KOPT-K1 (cell line): ENCODE data around the gene RAMACL.

Experiments used
- H3K27ac ChIP-seq: fragments of 200-600 bp; sonication (generic); 2 replicates; pipeline ENCODE4 v1.5.1; 2016; ENCODE audit warnings: antibody characterized with exemption, mild to moderate bottlenecking, low read depth, low read length; ENCODE audit not compliant: poor library complexity, severe bottlenecking
- H3K36me3 ChIP-seq: fragments of 200-600 bp; sonication (generic); 2 replicates; pipeline ENCODE4 v1.5.1; 2017; ENCODE audit warnings: antibody characterized with exemption, mild to moderate bottlenecking, low read length, moderate library complexity; ENCODE audit not compliant: insufficient read depth
- H3K9me3 ChIP-seq: fragments of 200-600 bp; sonication (generic); 2 replicates; pipeline ENCODE4 v1.5.1; 2017; ENCODE audit warnings: antibody characterized with exemption, low read length, mild to moderate bottlenecking; ENCODE audit not compliant: insufficient read depth, poor library complexity, severe bottlenecking

The RAMACL gene

DNA sequence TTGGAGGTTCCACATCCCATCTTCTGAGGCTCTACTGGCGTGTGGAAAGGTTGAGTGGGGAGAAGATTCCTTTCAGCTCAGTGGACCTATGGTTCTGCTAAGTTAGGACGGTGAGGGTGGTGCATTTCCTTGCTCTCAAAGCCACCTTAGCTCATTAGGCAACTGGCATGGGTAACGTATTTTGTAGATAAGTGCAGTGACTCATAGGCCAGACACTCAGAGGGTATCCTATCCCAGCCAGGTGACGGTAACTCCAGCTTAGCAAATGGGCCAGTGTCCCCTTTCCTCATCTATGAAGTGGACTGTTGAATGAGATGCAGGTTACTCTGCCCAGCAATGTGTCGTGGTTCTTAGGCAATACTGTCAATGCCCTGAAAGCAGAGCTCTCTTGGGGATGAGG lies 36.8 kb upstream of the RAMACL start:
- Histone ChIP-seq H3K36me3 (no peaks in the 10 kb centered on the region), H3K9me3 (no peaks in the 10 kb centered on the region), H3K27ac (no peak overlapping the region)

DNA sequence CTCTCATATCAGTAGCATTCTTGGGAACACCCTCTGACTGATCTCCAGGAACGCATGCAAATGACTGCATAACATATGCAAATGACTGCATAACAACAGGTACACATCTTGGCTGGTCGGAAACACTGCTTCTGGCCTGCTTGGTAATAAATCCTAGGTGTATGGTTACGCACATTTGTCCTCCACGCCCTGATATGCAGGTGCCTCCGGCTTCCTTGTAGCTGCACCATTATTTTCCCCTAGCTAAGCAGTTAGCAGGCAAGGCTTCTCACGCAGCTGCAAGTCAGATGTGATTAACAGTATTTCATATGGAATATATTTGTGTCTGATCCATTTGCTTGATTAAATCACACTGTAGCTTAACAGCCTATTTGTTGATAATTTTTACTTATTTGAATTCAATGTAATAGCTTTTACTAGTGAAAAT lies 34.6 kb upstream of the RAMACL start:
- Histone ChIP-seq H3K36me3 (no peaks in the 10 kb centered on the region), H3K9me3 (no peaks in the 10 kb centered on the region), H3K27ac (no peak overlapping the region)

DNA sequence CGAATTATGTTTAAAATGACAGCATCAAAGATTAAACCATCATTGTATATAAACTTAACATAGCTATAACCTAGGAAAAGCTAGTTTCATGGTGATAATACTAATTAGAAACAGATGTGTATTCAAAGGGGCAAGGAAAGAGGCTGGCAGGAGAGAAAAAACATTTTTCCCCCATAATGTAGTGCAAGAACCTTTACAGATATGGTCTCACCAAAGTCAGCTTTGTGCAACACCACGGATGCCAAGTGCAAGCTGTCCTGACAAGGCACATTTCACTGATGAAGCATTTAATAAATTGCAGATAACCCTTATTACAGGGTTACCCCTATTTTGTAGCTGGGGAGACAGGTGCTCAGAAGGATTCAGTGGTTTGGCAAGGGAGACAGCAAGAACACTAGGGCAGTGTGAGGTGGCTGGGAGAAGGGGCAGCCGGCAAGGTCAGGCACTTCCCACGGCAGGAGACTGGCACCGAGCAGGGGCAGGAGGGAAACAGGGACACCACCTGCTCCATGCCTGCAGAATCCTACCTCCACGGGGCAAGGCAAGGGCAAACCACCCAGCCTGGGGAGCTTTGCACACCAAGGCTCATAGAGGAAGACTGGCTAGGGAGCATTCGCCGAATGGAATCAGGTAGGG lies 34.1 kb upstream of the RAMACL start:
- Histone ChIP-seq H3K27ac (no peak overlapping the region), H3K9me3 (no peaks in the 10 kb centered on the region), H3K36me3 (no peaks in the 10 kb centered on the region)

DNA sequence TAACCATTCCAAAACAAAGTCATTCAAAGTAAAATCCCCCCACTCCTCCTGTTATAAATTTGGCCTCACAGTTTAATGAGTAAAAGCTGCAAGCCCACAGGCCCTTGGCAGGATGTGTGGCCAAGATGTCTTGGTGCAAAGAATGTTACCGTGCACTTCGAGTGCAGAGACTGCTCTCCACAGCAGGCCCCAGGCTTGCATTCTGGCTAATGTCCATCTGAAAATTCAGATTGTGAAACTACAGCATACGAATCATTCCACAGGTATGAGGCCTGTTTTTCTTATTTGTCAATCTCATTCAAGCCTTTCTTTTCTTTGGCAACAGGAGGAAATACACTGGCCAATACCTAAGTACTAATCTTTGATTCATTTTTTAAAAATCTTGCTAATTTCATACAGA lies 33.4 kb upstream of the RAMACL start:
- Histone ChIP-seq H3K27ac (no peak overlapping the region), H3K36me3 (no peaks in the 10 kb centered on the region), H3K9me3 (no peaks in the 10 kb centered on the region)

DNA sequence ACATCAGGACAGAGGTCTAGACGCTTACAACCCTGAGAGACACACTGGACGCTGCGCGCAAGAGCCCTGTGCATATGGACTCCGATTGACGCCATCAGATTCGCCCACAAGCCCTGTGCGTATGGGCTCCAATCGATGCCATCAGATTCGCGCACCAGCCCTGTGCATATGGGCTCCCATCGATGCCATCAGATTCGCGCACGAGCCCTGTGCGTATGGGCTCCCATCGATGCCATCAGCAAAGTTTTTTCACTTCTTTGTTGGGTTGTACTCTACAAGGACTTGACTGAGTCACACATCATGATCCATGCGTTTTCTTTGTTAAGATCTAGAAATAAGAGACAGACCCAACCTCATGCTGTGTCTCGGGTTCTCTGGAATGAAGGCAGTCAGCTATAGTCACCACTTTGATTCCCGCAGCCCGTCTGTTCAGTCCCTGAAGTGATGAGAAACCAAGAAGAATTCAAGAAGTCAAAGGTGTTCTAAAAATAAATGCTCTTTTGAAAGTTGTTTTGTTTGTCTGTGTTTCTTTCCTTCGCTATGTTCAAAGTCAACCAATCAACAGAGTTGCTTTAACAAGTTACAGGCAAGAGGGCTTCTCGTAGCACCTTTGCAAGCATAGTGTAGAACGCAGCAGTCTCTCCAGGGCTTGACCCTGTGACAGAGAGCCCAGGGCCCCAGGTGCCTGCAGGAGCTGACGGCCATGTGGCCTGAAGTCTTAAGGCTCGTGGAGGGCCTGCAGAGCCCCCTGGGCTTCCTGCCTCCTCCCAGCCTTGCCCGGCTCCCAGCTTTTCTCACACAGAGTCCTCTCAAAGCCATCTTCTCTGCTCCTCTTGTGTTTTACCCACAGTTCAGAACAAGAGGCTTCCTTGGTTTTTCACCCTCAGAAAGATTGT lies 32.6 kb upstream of the RAMACL start:
- Histone ChIP-seq H3K36me3 (no peaks in the 10 kb centered on the region), H3K9me3 (no peaks in the 10 kb centered on the region), H3K27ac (no peak overlapping the region)

DNA sequence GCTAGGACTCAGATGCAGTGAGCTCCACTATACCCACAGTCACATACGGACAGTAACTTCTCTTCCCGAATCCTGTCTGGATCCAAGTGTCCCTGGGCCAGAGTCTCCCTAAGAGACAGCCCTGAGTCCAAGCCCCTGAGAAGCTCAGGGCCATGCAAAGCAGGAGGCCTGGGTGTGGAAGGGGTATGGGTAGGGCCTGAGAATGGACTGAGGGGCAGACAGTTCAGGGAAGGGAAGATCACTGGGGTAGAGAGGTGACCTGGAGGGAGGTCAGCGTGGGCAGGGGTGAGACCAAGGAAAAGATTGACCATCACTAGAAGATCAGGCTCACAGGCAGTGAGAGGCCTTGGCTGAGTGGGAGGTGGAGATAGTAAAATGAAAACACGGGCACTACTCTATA lies 31.8 kb upstream of the RAMACL start:
- H3K27ac ChIP-seq: no peak overlapping the region

DNA sequence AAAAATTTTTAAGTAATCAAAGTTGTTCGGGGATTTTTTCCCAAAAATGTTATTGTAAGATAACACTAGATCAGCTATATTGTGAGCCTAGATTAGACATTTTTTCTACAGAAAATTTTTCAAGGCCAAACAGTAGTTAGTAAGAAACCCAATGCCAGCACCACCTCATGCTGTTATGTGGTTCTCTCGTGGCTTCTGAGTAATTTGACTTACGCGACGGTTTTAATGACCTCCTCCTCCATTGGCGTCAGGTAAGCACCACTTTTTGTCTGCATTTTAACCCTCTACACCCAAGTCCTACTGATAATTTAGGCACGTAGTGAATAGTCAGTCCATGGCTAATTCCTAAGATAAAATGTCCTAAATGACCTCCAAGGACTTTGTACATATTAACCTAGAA lies 30.9 kb upstream of the RAMACL start:
- Histone ChIP-seq H3K9me3 (no peaks in the 10 kb centered on the region), H3K36me3 (no peaks in the 10 kb centered on the region), H3K27ac (no peak overlapping the region)

More for the DNA sequence above, 31.8 kb upstream of the RAMACL start:
- Histone ChIP-seq H3K36me3 (no peaks in the 10 kb centered on the region), H3K9me3 (no peaks in the 10 kb centered on the region)

DNA sequence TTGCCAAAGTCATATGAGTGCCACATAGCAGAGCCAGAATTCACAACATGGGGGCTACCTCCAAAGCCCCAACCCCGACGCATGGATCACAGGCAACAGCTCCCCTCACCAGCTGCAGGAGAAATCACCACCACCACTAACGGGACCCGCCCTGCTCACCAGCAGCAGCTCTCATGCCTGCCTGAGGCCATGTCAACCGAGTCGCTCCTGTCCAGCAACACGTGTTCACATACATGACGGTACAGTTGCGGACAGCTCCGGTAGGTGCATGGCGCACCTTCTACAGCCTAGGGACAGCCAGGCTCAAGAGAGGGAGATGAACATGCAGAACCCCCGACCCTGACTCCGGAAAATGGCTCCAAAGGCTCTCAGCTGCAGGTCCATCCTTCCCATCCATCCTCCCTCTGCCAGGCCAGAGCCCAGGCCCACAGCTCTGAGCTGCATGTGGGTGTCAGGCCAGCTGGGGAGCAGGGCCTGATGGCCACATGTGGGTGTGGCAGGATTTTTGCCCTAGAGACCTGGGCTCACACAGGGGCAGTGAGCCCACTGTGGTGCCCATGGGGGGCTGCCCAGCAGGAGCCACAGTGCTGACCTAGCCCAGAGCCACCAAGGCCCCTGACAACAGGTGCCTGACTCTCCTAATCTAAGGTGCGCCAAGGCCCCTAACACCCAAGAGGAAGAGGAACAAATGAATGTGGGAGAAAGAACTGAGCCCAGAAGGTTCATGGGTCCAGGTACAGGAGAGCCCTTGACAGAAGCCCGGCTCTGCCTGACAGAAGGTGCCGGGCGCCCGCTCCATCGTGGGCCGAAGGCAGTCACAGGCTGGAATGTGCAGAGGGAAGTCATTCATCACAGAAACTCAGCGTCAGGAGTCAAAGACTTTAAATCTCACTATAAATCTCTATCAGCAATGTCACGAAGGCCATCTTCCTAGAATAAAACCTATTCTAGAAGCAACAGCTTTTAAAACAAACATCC lies 30.1 kb upstream of the RAMACL start:
- H3K27ac ChIP-seq: no peak overlapping the region

DNA sequence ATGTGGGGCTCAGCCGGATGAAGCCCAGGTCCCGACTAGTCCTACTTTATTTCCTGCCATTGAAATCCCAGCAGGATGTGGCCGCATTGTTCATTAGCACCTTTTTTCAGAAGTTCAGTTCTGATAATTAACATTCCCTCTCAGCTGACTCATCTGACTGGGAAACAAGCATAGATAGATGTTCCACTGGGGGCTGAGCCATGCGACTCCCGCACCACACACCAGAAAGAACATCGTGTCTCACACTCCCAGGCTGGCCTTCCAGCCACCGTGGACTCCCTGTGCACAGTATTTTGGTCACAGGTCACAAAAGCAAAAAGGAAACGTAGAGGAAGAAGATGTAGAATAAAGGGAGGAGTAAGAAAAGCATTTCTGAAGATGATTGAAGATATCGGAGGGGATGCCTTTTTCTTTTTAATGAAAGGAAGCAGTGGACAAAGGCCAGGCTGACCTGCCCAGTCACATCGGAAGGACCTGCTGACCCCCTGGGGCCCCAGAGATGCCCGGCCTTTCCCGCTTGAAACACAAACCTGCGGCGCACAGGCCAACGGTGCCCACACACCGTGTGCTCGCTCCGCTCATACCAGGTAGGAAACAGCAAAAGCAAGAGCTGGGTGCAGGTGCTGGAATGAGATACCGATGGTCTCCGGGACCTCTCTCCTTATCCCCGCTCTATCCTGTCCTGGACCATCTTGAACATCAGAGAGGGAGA lies 28.7 kb upstream of the RAMACL start:
- no peak overlapping the region for H3K27ac ChIP-seq
- H3K9me3 ChIP-seq: no peaks in the 10 kb centered on the region
- no peaks in the 10 kb centered on the region for H3K36me3 ChIP-seq

More for the DNA sequence above, 30.1 kb upstream of the RAMACL start:
- Histone ChIP-seq H3K9me3 (no peaks in the 10 kb centered on the region), H3K36me3 (no peaks in the 10 kb centered on the region)

DNA sequence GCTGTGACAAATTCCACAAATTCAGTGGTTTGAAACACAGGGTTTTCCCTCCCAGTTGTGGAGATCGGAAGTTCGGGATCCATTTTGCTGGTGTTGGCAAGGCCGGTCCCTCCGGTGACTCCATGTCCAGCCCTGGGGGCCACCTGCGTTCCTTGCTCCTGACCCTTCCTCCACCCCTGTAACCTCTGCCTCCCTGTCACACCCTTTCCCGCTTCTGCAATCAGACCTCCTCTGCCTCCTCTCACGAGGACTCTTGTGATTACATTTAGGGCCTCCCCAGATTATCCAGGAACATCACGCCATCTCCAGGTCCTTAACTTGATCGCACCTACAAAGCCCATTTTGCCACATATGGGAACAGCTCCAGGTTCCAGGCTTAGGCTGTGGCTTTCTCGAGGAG lies 28.1 kb upstream of the RAMACL start:
- no peaks in the 10 kb centered on the region for H3K9me3 ChIP-seq
- H3K36me3 ChIP-seq: no peaks in the 10 kb centered on the region
- no peak overlapping the region for H3K27ac ChIP-seq

DNA sequence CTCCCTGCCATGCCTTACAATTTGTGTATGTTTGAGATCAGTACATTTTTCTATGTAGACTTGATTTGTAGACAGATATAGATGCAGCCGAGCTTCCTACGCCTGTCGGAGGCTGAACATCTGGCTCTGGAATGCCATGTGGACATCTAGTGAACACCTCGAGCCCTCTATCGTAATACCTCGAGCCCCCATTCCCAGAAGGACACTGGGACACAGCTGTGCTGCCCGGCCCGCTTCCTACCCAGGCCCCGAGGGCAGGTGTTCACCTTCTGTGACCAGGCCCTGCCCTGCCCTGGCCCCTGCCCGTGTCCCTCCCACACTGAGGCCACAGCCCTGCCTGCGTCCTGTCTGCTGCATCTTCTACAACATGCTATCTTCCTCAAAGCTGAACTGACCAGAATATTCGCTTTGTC lies 27.7 kb upstream of the RAMACL start:
- Histone ChIP-seq H3K9me3 (no peaks in the 10 kb centered on the region), H3K27ac (no peak overlapping the region), H3K36me3 (no peaks in the 10 kb centered on the region)

DNA sequence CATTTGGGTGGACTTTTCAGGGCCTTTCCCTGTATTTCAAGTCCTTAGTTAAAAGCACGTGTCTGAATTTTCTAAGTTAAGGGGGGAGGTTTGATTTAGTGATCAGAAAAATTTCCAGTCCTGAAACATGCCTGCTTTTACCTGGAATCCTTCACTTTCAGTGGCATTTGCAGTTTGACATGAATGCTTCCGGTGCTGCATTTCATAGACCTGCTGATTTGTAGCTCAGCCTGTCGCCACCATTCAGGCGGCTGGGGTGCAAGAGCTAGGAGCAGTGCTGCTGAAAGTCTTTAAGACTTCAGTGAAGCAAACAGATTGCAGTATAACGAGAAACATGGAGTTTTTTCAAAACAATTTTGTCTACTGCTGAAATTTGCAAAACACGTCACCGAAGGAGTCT lies 26.5 kb upstream of the RAMACL start:
- Histone ChIP-seq H3K27ac (no peak overlapping the region), H3K36me3 (no peaks in the 10 kb centered on the region), H3K9me3 (no peaks in the 10 kb centered on the region)

DNA sequence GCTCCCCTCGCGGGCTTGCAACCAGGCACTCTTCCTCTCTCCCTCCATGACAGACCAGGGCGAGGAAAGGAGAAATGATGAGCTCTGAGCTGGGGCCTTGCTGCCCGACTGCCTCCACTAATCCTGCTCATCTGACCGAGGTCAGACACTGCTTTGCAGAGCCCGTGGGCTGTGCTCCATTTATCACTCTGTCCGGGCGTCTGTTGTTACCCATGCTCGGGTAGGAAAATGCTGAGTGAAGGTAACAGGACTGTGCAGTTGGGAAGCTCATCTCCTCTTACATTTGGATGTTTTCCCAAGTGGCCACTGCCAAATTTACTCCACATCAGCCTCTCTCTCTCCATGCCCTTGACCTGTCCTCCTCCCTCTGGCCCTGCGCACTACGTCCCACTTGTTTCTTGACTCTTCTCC lies 26.0 kb upstream of the RAMACL start:
- no peak overlapping the region for H3K27ac ChIP-seq
- no peaks in the 10 kb centered on the region for H3K9me3 ChIP-seq
- H3K36me3 ChIP-seq: no peaks in the 10 kb centered on the region

DNA sequence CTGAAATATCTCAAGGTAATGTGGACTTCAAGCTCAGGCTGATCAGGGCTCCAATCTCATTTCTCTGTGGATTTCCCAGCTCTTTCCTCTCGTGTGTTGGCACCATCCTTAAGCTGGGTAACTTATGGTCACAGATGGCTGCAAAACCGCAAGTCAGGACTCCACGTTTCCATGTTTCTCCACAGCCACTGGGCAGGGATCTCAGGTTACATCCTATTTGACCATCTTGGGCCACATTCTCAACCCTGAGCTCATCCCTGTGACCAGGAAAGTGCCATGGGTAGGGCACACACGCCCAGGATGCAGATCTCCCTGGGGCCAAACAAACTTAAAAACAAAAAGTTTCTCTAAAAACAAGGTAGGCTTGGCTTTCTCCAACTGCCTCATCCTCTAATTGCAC lies 25.2 kb upstream of the RAMACL start:
- no peaks in the 10 kb centered on the region for H3K9me3 ChIP-seq
- H3K36me3 ChIP-seq: no peaks in the 10 kb centered on the region
- H3K27ac ChIP-seq: no peak overlapping the region
